HG03558 (cell line): ENCODE data around the gene ABCB1.

Experiments used
- ATAC-seq: cut with Tn5 transposase; IDR thresholded peaks from one replicate; pipeline ENCODE4 v1.9.1; 2021; ENCODE audit warnings: moderate number of reproducible peaks; ENCODE audit not compliant: unreplicated experiment; ENCODE audit errors: extremely low read depth

Gene ABCB1

GRCh38 chr7:87518735-87519134 lies 81.9 kb downstream of the ABCB1 start:
- ATAC-seq, result no peak

- no peak for ATAC-seq
These were observed 82.8 kb downstream of the ABCB1 start for GRCh38 chr7:87517891-87518290.

- no peak for ATAC-seq
These were observed 83.4 kb downstream of the ABCB1 start for GRCh38 chr7:87517136-87517815.

- no peak for ATAC-seq
These were observed 86.8 kb downstream of the ABCB1 start for GRCh38 chr7:87513735-87514335.

- ATAC-seq, result no peak
These were observed 87.8 kb downstream of the ABCB1 start for GRCh38 chr7:87512906-87513305.

GRCh38 chr7:87511510-87511909 lies 89.2 kb downstream of the ABCB1 start:
- ATAC-seq, result no peak

- no peak for ATAC-seq
These were observed 90.2 kb downstream of the ABCB1 start for GRCh38 chr7:87510411-87510875.

- ATAC-seq, result no peak
These were observed 93.2 kb downstream of the ABCB1 start for GRCh38 chr7:87507446-87507845.

GRCh38 chr7:87506246-87507180 lies 94.2 kb downstream of the ABCB1 start:
- ATAC-seq, result no peak

- ATAC-seq, result no peak
These were observed 95.0 kb downstream of the ABCB1 start for GRCh38 chr7:87505557-87506245.

GRCh38 chr7:87505122-87505521 lies 95.6 kb downstream of the ABCB1 start:
- no peak for ATAC-seq

GRCh38 chr7:87499494-87499893 lies 101.2 kb downstream of the ABCB1 start:
- ATAC-seq, result no peak

GRCh38 chr7:87498893-87499292 lies 101.8 kb downstream of the ABCB1 start:
- no peak for ATAC-seq

- no peak for ATAC-seq
These were observed 103.2 kb downstream of the ABCB1 start for GRCh38 chr7:87497482-87497881.

GRCh38 chr7:87495366-87495765 lies 105.3 kb downstream of the ABCB1 start:
- no peak for ATAC-seq

- no peak for ATAC-seq
These were observed 106.2 kb downstream of the ABCB1 start for GRCh38 chr7:87494454-87494853.

- ATAC-seq, result no peak
These were observed 117.6 kb downstream of the ABCB1 start for GRCh38 chr7:87483131-87483530.

GRCh38 chr7:87482115-87482514 lies 118.6 kb downstream of the ABCB1 start:
- ATAC-seq, result no peak

GRCh38 chr7:87480386-87480785 lies 120.3 kb downstream of the ABCB1 start:
- ATAC-seq, result no peak

- no peak for ATAC-seq
These were observed 120.7 kb downstream of the ABCB1 start for GRCh38 chr7:87479951-87480350.
